ENCODE measurements around the gene USP6NL. TPM values are rescaled to one million over a fixed set of nuclear protein-coding genes. Genes with fewer than 3 reads are reported as not detected.

Gene USP6NL
- total RNA-seq, 1 experiment from 2014 or later: 22.1 TPM

DNA sequence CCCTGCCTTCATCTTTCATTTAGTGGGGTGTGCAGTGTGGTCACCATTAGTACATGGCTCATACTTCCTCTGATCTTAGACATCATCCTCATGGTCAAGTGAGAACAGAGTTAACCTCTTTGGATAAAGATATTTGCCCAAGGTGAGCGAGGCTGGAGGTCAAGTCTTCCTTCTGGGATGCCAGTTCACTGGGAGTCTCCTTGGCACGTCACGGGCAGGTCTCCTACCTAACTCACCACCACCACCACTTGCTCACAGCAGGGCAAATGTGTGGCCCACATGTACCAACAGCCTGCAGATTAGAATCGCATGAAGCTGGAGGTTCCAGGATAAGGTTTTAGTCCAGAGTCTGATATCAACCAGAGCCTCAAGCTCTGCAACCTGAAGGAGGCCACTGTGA lies 164.6 kb downstream of the USP6NL start:
- Histone ChIP-seq H3K9me3 (ENCODE audit: insufficient read depth, low read depth) (no peaks in the 10 kb centered on the region), H3K27ac (no peak overlapping the region), H3K4me3 (no peak overlapping the region), H3K4me2 (no peak overlapping the region), H4K20me1 (ENCODE audit: insufficient read depth) (no peaks in the 10 kb centered on the region), H3K36me3 (ENCODE audit: low read depth) (no peaks in the 10 kb centered on the region), H3K4me1 (replicated peaks; ENCODE audit: insufficient read depth) (no peaks in the 10 kb centered on the region), H2AFZ (no peak overlapping the region), H3K27me3 (ENCODE audit: insufficient read depth, low read depth) (peaks cover 28% of the 10 kb centered on the region; the same call in 1 of the 2 replicates), H3K9me2 (ENCODE audit: insufficient read depth) (no peaks in the 10 kb centered on the region), H3K79me2 (ENCODE audit: low read depth) (no peaks in the 10 kb centered on the region), H3F3A (ENCODE audit: insufficient read depth, low read depth) (no peaks in the 10 kb centered on the region)
- ChIA-PET POLR2A (ENCODE audit: unreplicated experiment) (no interaction called here), CTCF (no interaction called here)
- TF ChIP-seq, protein P1, sequence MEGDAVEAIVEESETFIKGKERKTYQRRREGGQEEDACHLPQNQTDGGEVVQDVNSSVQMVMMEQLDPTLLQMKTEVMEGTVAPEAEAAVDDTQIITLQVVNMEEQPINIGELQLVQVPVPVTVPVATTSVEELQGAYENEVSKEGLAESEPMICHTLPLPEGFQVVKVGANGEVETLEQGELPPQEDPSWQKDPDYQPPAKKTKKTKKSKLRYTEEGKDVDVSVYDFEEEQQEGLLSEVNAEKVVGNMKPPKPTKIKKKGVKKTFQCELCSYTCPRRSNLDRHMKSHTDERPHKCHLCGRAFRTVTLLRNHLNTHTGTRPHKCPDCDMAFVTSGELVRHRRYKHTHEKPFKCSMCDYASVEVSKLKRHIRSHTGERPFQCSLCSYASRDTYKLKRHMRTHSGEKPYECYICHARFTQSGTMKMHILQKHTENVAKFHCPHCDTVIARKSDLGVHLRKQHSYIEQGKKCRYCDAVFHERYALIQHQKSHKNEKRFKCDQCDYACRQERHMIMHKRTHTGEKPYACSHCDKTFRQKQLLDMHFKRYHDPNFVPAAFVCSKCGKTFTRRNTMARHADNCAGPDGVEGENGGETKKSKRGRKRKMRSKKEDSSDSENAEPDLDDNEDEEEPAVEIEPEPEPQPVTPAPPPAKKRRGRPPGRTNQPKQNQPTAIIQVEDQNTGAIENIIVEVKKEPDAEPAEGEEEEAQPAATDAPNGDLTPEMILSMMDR (conservative IDR thresholded peaks at IDR 0.05): no peak
- no peak for TF ChIP-seq EZH2 (IDR thresholded peaks at IDR 0.05; ENCODE audit: low read depth)
- intact Hi-C loops (cut with micrococcal nuclease; ENCODE audit: unreplicated experiment): no loop called here
- no TSS peak for BruUV-seq (replicated peaks)
- DNase-seq: no peak

DNA sequence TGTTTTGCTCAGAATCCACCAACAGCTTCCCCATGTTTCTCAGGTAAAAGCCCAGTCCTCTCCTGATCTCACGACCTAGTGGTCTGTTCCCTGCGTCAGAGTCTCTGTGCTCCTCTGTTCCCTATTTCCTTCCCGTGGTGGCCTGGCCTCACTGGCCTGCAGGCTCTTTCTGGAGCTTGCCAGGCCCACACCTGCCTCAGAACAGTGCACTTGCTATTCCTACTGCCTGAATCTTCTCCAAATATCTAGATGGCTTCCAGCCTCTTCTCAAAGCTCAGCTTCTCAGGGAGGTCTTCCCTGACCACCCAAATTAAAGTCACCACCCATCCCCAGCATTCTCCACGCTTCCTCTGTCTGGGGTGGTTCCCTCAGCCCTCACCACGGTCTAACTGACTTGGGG lies 165.3 kb downstream of the USP6NL start:
- Histone ChIP-seq H3F3A (ENCODE audit: insufficient read depth, low read depth) (no peaks in the 10 kb centered on the region), H3K9me2 (ENCODE audit: insufficient read depth) (no peaks in the 10 kb centered on the region), H3K36me3 (ENCODE audit: low read depth) (no peaks in the 10 kb centered on the region), H4K20me1 (ENCODE audit: insufficient read depth) (no peaks in the 10 kb centered on the region), H3K4me2 (no peak overlapping the region), H3K27ac (no peak overlapping the region), H3K4me1 (replicated peaks; ENCODE audit: insufficient read depth) (no peaks in the 10 kb centered on the region), H3K9me3 (ENCODE audit: insufficient read depth, low read depth) (no peaks in the 10 kb centered on the region), H2AFZ (no peak overlapping the region), H3K27me3 (ENCODE audit: insufficient read depth, low read depth) (peaks cover 33% of the 10 kb centered on the region; the same call in 1 of the 2 replicates), H3K4me3 (no peak overlapping the region), H3K79me2 (ENCODE audit: low read depth) (no peaks in the 10 kb centered on the region)
- BruUV-seq (replicated peaks): no TSS peak
- TF ChIP-seq EZH2 (IDR thresholded peaks at IDR 0.05; ENCODE audit: low read depth): no peak
- TF ChIP-seq, protein P1 (conservative IDR thresholded peaks at IDR 0.05): no peak
- POLR2A ChIA-PET (ENCODE audit: unreplicated experiment): no interaction called here
- intact Hi-C loops (cut with micrococcal nuclease; ENCODE audit: unreplicated experiment): no loop called here
- CTCF ChIA-PET: no interaction called here
- DNase-seq: no peak

GRCh38 chr10:11444531-11445228 lies 166.8 kb downstream of the USP6NL start:
- BruUV-seq (replicated peaks): no TSS peak
- no peak overlapping the region for H3K4me3 ChIP-seq
- H2AFZ ChIP-seq: no peak overlapping the region
- H3F3A ChIP-seq (ENCODE audit: insufficient read depth, low read depth): no peaks in the 10 kb centered on the region
- intact Hi-C loops (cut with micrococcal nuclease; ENCODE audit: unreplicated experiment): no loop called here
- no peaks in the 10 kb centered on the region for H3K36me3 ChIP-seq (ENCODE audit: low read depth)
- H3K4me1 ChIP-seq (replicated peaks; ENCODE audit: insufficient read depth): no peaks in the 10 kb centered on the region
- peaks cover 45% of the 10 kb centered on the region; the same call in 1 of the 2 replicates for H3K27me3 ChIP-seq (ENCODE audit: insufficient read depth, low read depth)
- TF ChIP-seq, protein P1 (conservative IDR thresholded peaks at IDR 0.05): no peak
- no peak for TF ChIP-seq EZH2 (IDR thresholded peaks at IDR 0.05; ENCODE audit: low read depth)
- ChIA-PET POLR2A (ENCODE audit: unreplicated experiment) (no interaction called here), CTCF (no interaction called here)
- DNase-seq: no peak
- H3K27ac ChIP-seq: no peak overlapping the region
- no peaks in the 10 kb centered on the region for H3K79me2 ChIP-seq (ENCODE audit: low read depth)
- H3K9me2 ChIP-seq (ENCODE audit: insufficient read depth): no peaks in the 10 kb centered on the region
- H4K20me1 ChIP-seq (ENCODE audit: insufficient read depth): no peaks in the 10 kb centered on the region
- H3K4me2 ChIP-seq: no peak overlapping the region
- no peaks in the 10 kb centered on the region for H3K9me3 ChIP-seq (ENCODE audit: insufficient read depth, low read depth)
